Stimulated activated effector memory CD8-positive, alpha-beta T cell treated with anti-CD3 and anti-CD28 coated beads, Interleukin-12 subunit alpha, Interleukin-12 subunit beta, amount 100 ng/mL, for 72 hours (primary cell): Measurements from ENCODE around the gene ORM2.
"Not testable (repeated sequence)": the region's sequence is repeated elsewhere in the genome, so short reads cannot be mapped to it uniquely, and the experiment has no call there.

Experiments used
- ATAC-seq: fragments of 150-1000 bp; cut with Tn5 transposase; 2 replicates; pipeline ENCODE4 v1.10.0; 2021
- DNase-seq, 2 donors: peaks; one replicate each; pipeline ENCODE4 v3.0.0; 2021 to 2022; ENCODE audit warnings: low spot score in 2 of 2
- H3K27ac Mint-ChIP-seq: one replicate; pipeline ENCODE4 v1.8.0; 2022; ENCODE audit warnings: mild to moderate bottlenecking, mixed read lengths
- H3K36me3 Mint-ChIP-seq: one replicate; pipeline ENCODE4 v1.8.0; 2022; ENCODE audit warnings: mild to moderate bottlenecking, mixed read lengths
- H3K4me1 Mint-ChIP-seq: one replicate; pipeline ENCODE4 v1.8.0; 2022; ENCODE audit warnings: mixed read lengths
- H3K4me3 Mint-ChIP-seq: one replicate; pipeline ENCODE4 v1.8.0; 2022; ENCODE audit warnings: mild to moderate bottlenecking, mixed read lengths
- H3K9me3 Mint-ChIP-seq: one replicate; pipeline ENCODE4 v1.8.0; 2022; ENCODE audit warnings: mixed read lengths

Gene ORM2

DNA sequence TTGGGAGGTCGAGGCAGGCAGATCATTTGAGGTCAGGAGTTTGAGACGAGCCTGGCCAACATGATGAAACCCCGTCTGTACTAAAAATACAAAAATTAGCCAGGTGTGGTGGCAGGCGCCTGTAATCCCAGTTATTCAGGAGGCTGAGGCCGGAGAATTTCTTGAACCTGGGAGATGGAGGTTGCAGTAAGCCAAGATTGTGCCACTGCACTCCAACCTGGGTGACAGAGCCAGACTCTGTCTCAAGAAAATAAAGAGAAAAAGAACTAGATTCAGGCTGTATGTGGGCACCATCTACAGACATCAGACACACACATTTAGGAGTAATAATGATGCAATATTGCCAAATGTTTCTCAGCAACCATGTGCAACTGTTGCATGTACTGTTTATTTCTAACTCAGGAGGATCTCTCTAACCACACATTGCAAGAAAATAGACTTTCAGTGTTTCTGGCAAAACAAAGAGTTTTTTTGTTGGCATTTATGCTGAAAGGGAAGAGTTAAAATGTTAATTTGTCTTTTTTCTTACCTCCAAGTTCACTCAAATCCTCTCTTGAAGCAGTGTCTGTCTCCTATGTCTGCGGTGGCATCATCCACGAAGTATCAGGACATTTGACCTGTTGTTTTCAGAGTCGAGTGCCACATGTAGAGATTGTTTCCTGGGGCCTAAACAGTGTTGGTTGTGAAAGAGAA is 11.9 kb upstream of the ORM2 start:
- Mint-ChIP-seq H3K4me1 (peaks cover 12% of the 10 kb centered on the region), H3K36me3 (no peaks in the 10 kb centered on the region), H3K27ac (no peak overlapping the region), H3K4me3 (no peak overlapping the region), H3K9me3 (no peaks in the 10 kb centered on the region)
- DNase-seq (peak in 1 of 2 donors; percentile 46), ATAC-seq (no peak)

DNA sequence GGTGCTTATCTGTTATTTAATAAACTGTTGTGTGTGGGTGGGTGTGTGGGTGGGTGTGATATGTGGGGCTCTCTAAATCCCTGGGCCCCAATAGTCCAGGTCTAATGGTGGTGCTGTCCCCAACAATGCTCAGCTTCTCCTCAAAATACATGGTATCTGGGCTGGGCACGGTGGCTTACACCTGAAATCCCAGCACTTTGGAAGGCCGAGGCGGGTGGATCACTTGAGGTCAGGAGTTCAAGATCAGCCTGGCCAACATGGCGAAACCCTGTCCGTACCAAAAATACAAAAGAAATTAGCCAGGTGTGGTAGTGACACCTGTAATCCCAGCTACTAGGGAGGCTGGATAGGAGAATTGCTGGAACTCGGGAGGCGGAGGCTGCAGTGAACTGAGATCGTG is 11.3 kb upstream of the ORM2 start:
- H3K4me3 Mint-ChIP-seq, result no peak overlapping the region
- ATAC-seq (no peak), DNase-seq (no peak)
- peaks cover 12% of the 10 kb centered on the region for H3K4me1 Mint-ChIP-seq
- no peaks in the 10 kb centered on the region for H3K9me3 Mint-ChIP-seq
- H3K27ac Mint-ChIP-seq, result no peak overlapping the region
- no peaks in the 10 kb centered on the region for H3K36me3 Mint-ChIP-seq

DNA sequence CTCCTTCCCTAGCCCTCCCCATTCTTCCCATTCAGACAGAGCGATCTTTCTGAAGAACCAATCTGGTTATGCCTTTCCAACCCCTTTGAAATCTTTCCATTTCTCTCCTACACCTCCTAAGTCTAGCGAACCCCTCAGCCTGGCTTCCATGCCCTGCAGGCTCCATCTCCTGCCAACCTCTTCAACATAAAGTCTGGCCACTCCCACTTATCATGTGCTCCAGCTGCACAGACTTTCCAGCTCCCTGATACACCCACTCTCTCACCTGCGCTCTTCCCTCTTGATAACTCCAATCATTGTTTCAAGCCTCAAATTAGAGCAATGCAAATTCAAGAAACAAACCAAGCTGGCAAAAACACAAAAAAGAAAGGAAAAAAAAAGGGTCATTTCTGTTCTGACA is 10.5 kb upstream of the ORM2 start:
- H3K4me3 Mint-ChIP-seq, result no peak overlapping the region
- DNase-seq (no peak), ATAC-seq (no peak)
- H3K36me3 Mint-ChIP-seq, result no peaks in the 10 kb centered on the region
- H3K4me1 Mint-ChIP-seq, result peaks cover 12% of the 10 kb centered on the region
- no peaks in the 10 kb centered on the region for H3K9me3 Mint-ChIP-seq
- H3K27ac Mint-ChIP-seq, result no peak overlapping the region

DNA sequence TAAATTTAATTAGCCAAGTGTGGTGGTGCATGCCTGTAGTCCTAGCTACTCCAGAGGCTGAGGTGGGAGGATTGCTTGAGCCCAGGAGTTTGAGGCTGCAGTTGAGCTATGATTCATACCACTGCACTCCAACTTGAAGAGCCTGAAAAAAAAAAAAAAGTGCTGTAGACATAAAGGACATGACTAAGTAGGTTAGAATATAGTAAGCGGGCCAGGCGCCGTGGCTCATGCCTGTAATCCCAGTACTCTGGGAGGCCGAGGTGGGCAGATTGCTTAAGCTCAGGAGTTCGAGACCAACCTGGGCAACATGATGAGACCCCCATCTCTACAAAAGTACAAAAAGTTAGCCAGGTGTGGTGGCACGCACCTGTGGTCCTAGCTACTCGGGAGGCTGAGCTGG is 9.0 kb upstream of the ORM2 start:
- DNase-seq, result not testable (repeated sequence)

GRCh38 chr9:114321759-114322158 is 7.9 kb upstream of the ORM2 start:
- DNase-seq (peak in 1 of 2 donors; percentile 74), ATAC-seq (peak; percentile 84)
- H3K9me3 Mint-ChIP-seq, result no peaks in the 10 kb centered on the region
- no peaks in the 10 kb centered on the region for H3K36me3 Mint-ChIP-seq
- peak overlapping the region; percentile 51 for H3K4me3 Mint-ChIP-seq
- peaks cover 12% of the 10 kb centered on the region for H3K4me1 Mint-ChIP-seq
- peak overlapping the region; percentile 40 for H3K27ac Mint-ChIP-seq

More for the DNA sequence above, 9.0 kb upstream of the ORM2 start:
- peak; percentile 79 for ATAC-seq
- H3K36me3 Mint-ChIP-seq, H3K27ac Mint-ChIP-seq, H3K4me3 Mint-ChIP-seq, H3K9me3 Mint-ChIP-seq: not testable (repeated sequence)
- peaks cover 12% of the 10 kb centered on the region for H3K4me1 Mint-ChIP-seq

GRCh38 chr9:114322160-114322818 is 7.4 kb upstream of the ORM2 start:
- not testable (repeated sequence) for DNase-seq, H3K36me3 Mint-ChIP-seq, H3K9me3 Mint-ChIP-seq
- H3K4me3 Mint-ChIP-seq, result peak overlapping the region; percentile 51
- H3K4me1 Mint-ChIP-seq, result peaks cover 12% of the 10 kb centered on the region
- H3K27ac Mint-ChIP-seq, result peak overlapping the region; percentile 40
- ATAC-seq, result peak; percentile 54

DNA sequence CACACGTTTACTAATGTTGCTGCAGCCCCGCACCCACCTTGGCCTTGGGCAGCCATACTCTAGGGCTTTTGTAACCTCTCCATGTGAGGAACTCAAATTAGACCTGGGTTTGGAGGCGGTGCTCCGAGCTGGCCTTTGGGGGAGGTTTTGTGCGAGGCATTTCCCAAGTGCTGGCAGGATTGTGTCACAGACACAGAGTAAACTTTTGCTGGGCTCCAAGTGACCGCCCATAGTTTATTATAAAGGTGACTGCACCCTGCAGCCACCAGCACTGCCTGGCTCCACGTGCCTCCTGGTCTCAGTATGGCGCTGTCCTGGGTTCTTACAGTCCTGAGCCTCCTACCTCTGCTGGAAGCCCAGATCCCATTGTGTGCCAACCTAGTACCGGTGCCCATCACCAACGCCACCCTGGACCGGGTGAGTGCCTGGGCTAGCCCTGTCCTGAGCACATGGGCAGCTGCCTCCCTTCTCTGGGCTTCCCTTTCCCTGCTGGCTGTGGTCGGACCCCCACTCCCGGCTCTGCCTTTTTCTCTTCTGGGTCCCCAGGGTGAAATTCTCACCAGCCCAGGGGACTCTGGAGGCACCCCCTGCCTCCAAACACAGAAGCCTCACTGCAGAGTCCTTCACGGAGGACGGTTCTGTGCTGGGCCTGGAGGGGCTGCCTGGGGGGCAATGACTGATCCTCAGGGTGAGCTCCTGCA is 6.7 kb upstream of the ORM2 start, which contains the start of gene ORM1:
ORM1 (plus strand) TSS at position 268 of the 701 bp plus-strand sequence; CDS start at position 304, 36 bp downstream.
- H3K9me3 Mint-ChIP-seq, ATAC-seq, H3K36me3 Mint-ChIP-seq, DNase-seq: not testable (repeated sequence)
- peak within 1 kb of the TSS; percentile 40 for H3K27ac Mint-ChIP-seq
- peak within 1 kb of the TSS; percentile 51 for H3K4me3 Mint-ChIP-seq
- H3K4me1 Mint-ChIP-seq, result peaks cover 12% of the 10 kb centered on the region

GRCh38 chr9:114323849-114324248 is 5.8 kb upstream of the ORM2 start:
- ATAC-seq, H3K9me3 Mint-ChIP-seq, DNase-seq, H3K4me3 Mint-ChIP-seq, H3K27ac Mint-ChIP-seq, H3K36me3 Mint-ChIP-seq: not testable (repeated sequence)
- H3K4me1 Mint-ChIP-seq, result peaks cover 12% of the 10 kb centered on the region

DNA sequence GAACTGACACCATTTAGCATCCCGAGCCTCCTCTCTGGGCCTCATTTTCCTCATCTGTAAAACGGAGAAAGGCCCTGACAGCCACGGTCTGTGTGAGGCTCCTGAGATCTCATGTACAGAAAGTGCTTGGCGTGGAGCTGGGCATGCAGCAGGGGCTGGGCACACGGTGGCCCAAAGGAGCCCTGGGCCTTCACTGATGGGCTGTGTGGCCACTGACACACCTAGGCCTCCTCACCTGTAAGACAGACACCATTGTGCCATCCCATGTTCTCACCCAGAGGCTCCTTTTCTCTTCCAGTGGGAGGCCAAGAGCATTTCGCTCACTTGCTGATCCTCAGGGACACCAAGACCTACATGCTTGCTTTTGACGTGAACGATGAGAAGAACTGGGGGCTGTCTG is 5.2 kb upstream of the ORM2 start:
- DNase-seq (no peak), ATAC-seq (no peak)
- Mint-ChIP-seq H3K27ac (no peak overlapping the region), H3K4me1 (peaks cover 12% of the 10 kb centered on the region), H3K9me3 (no peaks in the 10 kb centered on the region), H3K36me3 (no peaks in the 10 kb centered on the region), H3K4me3 (no peak overlapping the region)

- not testable (repeated sequence) for H3K36me3 Mint-ChIP-seq, H3K4me3 Mint-ChIP-seq, ATAC-seq, H3K27ac Mint-ChIP-seq, H3K9me3 Mint-ChIP-seq, DNase-seq
- peaks cover 12% of the 10 kb centered on the region for H3K4me1 Mint-ChIP-seq
These were observed 4.7 kb upstream of the ORM2 start for GRCh38 chr9:114324965-114325364.

DNA sequence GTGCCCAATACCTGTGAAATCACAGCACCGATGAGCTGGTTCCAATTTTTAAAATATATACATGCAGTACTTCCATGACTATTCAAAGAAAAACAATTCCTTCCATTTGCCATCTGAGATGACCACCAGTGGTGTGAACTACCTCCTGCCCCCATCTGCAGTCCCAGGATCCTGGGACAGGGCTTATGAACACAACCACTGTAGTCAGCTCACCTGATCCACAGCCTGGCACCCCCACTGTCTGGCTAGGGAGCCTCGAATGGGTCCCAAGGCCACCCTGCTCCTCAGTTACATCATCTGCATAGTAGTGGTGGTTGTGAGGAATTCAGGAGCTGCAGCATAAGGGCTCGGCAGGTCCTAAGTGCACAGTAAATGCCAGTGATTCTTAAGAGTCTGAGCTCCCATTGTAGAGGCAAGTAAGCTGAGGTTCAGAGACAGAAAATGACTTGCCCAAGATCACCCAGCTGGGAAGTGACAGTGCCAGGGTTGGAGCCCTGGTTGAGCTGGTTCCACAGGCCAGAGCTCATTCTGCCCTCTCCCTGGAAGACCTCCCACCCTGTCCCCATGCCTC is 3.9 kb upstream of the ORM2 start:
- ATAC-seq, DNase-seq, H3K27ac Mint-ChIP-seq, H3K36me3 Mint-ChIP-seq, H3K4me3 Mint-ChIP-seq, H3K9me3 Mint-ChIP-seq: not testable (repeated sequence)
- peaks cover 12% of the 10 kb centered on the region for H3K4me1 Mint-ChIP-seq

- no peaks in the 10 kb centered on the region for H3K9me3 Mint-ChIP-seq
These were observed 1.9 kb upstream of the ORM2 start for GRCh38 chr9:114327749-114328148.

GRCh38 chr9:114328357-114328820 is 1.3 kb upstream of the ORM2 start:
- not testable (repeated sequence) for H3K27ac Mint-ChIP-seq, DNase-seq, ATAC-seq, H3K4me3 Mint-ChIP-seq, H3K9me3 Mint-ChIP-seq
- H3K36me3 Mint-ChIP-seq, result peaks cover 20% of the 10 kb centered on the region
- H3K4me1 Mint-ChIP-seq, result peaks cover 14% of the 10 kb centered on the region

More at GRCh38 chr9:114327749-114328148, 1.9 kb upstream of the ORM2 start:
- Mint-ChIP-seq H3K27ac (no peak overlapping the region), H3K4me1 (peaks cover 14% of the 10 kb centered on the region), H3K36me3 (peaks cover 19% of the 10 kb centered on the region), H3K4me3 (no peak overlapping the region)
- ATAC-seq, result no peak
- DNase-seq, result no peak

GRCh38 chr9:114328937-114329624 is 588 bp upstream of the ORM2 start:
- not testable (repeated sequence) for H3K9me3 Mint-ChIP-seq, ATAC-seq, H3K4me3 Mint-ChIP-seq, DNase-seq, H3K27ac Mint-ChIP-seq
- Mint-ChIP-seq H3K36me3 (peaks cover 20% of the 10 kb centered on the region), H3K4me1 (peaks cover 14% of the 10 kb centered on the region)

DNA sequence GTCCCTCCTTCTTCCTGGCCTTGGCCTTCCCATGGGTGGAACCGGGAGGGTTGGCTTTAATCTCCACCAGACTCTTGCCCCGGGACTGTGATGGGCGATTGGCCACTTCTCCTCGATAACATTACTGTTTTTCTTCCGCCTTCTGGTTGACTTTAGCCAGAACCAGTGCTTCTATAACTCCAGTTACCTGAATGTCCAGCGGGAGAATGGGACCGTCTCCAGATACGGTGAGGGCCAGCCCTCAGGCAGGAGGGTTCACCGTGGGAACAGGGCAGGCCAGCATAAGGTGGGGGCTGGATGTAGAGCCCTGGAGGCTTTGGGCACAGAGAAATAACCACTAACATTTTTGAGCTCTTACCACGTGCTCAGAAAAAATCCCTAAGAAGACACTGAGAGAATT is 967 bp downstream of the ORM2 start:
- no peak for DNase-seq

More for the DNA sequence above, 967 bp downstream of the ORM2 start:
- no peak for ATAC-seq
- H3K27ac Mint-ChIP-seq, result peak overlapping the region; percentile 68
- peaks cover 34% of the 10 kb centered on the region for H3K36me3 Mint-ChIP-seq
- peaks cover 21% of the 10 kb centered on the region for H3K4me1 Mint-ChIP-seq
- no peak overlapping the region for H3K4me3 Mint-ChIP-seq
- no peaks in the 10 kb centered on the region for H3K9me3 Mint-ChIP-seq
